ENCODE results near the gene CD28.
A peak's percentile ranks its signal among the peaks of the same experiment; 100 is the strongest.

The CD28 gene

DNA sequence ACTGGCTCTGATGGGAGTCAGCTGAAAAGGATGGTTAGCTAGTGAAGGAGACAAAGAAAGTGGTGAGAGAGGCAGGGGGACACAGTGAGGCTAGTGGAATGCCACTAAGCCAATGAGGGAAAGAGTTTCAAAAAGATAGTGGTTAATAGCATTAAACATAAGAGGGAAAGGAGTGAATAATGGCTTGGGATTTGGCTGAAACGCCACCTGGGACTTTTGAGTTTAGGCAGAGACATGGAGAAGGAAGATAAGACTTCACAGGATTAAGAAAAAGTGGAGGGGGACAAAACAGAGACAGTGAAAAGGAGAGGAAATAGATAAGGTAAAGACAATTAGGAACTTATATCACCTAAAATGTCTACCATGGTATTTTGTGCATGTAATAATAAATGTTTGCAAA, 6.9 kb downstream of the CD28 start:
- DNase-seq (ENCODE audit: low read depth in 2 of 2, low spot score in 1 of 2): no peak

DNA sequence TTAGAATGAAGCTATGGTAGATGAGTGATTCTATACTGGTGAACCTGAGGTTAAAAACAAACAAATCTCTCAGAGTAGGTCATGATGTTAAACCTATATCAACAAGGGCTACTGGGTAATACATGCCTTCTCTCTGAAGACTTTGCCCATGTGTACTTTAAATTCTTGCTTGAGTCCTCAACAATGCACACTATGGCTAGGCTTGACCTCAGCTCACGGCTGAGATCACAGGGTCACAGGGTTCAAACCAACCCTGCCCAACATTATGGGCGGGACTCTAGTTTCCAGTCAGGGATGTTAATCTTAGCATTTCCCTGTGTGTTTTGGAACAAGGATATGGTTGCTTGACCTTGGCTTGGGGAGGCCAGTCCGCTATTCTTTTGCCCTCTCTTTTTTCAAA, 7.7 kb downstream of the CD28 start:
- DNase-seq (ENCODE audit: low read depth in 2 of 2, low spot score in 1 of 2): no peak

DNA sequence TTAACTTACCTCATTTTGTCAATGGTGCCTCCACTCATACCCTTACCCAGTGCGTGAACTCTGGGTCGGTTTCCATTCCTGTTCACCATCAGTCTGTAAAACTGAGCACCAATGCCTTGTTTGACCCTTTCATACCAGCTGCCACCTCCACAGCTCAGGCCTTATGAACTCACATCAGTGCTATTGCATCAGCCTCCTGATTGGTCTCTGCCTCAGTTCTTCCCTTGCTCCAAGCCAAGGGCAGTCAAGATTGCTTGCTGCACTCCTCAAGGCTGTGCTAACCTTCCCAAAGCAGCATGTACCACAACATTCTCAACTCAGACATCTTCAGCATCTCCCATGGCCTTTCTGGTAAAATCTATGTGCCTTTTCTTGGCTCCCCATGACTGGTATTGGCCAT, 9.3 kb downstream of the CD28 start:
- no peak for DNase-seq (ENCODE audit: low read depth in 2 of 2, low spot score in 1 of 2)

DNA sequence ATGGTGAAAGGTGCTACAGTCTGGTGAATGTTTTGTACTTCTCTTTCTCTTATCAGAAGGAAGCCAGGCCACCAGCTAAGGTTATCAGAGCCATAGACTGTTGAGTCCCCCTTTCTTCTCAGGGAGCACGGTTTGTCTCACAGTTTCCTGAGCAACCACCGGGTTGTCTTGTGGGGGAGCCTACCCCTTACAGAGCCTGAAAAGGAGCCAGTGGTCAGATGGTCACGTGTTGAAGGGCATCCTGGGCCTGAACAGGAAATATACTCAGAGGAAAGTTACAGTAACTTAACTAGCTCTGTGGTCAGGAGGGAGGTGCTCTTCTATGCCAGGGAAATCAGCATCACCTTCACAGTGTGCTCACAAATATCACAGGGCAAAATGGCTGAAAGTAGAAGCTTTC, 11.6 kb downstream of the CD28 start:
- peak in 1 of 2 donors; percentile 17 for DNase-seq (ENCODE audit: low read depth in 2 of 2, low spot score in 1 of 2)

DNA sequence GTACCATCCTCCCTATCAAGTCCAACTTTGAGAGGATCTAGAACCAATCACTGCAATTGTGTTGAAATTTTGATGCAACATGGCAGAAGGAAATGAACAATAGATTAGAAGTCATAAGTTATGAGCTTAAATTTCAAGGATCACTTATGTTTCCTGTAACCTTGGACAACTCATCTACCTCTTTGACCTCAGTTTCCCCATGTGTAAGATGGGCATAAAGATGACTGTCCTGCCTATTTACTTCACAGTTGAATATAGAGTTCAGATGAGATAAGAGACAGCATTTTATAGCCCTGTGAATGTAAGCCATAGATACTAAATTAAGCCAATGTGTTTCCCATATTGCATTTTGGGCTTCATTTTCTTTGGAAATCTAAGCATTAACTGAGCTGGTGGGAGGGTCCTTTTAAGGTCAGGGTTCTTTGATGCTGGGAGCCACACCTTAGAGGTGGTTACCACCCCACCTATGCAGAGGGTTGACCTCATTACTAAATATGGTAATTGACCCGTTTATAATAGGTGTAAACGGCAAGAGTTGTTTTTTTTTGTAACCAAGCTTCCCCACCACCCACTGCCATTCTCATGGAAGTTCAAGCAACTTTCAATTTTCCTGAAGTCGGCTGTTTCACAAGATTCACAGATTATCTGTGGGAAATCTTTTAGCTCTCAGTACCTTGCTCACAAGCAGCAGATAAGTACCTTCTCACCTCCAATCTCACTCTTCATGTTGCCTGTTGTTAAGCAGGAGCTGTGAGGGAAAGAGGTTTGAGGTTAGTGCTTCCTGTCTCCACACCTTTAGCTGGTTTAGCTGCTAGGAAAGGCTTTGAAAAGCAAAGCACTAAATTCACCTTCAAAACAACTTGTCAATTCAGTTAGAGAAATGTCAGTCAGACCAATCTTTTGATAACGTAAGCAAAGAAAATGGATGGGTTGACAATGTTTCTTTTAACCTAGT, 13.3 kb downstream of the CD28 start:
- no peak for DNase-seq (ENCODE audit: low read depth in 2 of 2, low spot score in 1 of 2)

DNA sequence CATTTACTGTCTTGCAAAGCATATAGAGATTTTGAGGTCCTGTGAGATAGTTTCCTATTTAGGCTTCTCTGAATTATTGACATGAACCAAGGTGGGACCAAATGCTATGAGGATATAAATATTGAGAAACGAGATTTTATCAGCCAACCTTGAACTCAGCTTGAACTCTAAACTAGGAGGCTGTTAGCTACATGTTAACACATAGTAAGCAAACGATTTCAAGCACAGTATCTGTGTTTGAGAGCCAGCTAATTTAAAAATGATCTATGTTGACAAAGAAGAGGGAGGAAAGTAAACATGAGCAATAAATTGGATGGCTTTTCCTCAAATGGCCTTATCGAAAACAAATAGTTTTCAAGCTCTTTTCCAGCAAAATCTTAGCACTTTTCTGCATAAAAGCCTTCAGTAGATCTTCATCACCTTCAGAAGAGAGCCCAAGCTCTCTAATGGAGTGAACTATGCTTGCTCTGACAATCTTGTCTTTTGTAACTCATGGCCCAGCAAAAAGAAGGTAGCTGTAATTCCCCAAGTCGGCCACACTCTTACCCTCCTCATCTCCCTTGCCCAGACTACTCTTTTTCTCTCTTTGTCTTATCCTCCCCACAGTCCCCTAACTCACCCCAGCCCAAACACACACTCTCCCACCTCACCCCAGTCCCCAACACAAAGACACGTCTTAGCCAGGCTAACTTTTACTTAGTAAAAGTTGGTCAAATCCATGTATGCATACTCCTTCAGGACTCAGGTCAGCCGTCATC, 14.7 kb downstream of the CD28 start:
- no peak for DNase-seq (ENCODE audit: low read depth in 2 of 2, low spot score in 1 of 2)

DNA sequence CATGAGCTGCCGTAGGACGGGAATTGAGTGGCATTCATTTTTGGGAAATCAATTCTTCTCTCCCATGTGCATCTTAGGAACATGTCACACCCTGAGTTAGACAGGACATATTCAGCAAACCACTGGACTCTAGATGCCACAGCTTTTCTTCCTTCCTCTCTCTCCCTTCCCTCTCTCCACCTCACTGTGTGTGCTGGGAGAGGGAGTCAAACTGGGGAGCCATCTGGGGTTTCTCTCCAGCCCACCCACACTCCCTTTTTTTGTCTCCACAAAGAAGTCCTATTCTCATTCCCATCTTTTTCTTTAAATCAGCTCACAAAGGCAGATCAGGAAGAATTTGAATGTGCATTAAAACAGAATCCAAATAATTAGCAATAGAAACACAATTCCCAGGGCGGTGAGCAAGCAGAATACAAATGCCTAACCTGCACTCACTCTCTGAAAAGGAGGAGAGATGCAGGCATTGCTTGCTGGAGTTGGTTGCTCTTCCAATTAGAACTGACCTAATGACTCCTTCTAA, 15.4 kb downstream of the CD28 start:
- no peak for DNase-seq (ENCODE audit: low read depth in 2 of 2, low spot score in 1 of 2)

DNA sequence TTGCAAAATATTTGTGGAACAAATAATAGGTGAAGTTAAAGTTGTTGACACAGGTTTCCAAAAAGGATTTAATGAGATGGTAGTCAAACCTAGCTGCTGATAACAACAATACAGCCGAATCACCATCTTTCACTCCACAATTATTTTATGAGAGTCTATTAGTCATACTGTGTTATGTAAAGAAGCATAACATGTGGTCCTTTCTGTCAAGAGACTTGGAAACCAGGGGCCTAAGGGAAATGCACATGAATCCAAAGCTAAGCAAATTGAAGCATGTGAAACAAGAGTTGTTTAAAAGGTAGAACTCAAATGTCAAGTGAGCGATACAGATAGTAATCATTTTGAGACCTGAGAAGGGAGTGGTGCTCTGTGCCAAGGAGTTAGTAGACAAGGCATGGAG, 16.0 kb downstream of the CD28 start:
- no peak for DNase-seq (ENCODE audit: low read depth in 2 of 2, low spot score in 1 of 2)

DNA sequence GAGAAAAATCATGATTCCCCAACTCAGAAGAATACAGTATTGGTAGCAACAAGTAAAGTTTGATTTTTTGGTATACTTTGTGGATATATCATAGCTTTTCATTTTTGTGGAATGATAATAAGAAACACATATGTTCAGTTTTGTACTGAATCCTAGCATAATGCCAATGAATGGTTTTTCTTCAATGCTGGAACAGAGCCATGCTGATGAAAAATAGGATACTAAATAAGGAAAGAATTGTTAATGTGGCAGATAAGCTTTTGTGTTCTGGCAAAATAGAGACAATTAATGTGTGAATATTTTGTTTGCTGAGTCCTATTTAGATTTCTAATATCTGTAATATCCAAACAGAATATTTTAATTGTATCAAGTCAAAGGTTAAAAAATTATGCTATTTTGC, 21.9 kb downstream of the CD28 start:
- DNase-seq (ENCODE audit: low read depth in 2 of 2, low spot score in 1 of 2): no peak

DNA sequence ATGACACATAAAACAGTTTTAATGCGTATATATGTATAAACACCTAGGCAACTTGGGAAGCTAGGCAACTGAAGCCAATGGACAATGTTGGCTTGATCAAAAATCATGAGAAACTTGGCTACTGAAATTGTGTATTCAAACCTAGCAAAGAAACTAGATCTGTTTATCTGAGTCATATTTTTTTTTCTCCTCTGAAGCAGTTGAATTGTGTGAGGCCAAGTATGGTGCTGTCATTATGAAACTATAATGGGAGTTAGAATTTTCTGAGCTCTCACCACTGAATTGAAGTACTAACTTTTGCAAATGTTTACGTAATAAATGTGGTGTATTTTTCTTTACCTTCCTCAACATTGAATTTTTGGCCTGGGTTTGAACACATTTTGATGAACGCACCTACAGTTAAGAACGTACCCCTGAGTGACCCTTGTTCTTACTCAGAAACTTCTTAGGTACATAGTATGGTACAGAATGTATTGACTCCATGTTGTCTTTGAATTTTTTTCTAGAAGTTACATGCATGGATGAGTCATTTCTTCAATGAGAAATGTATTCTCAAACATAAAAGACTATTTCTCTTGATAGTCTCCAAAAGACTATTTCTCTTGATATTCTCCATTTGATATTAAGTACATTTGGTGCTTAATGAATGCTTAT, 23.8 kb downstream of the CD28 start:
- DNase-seq (ENCODE audit: low read depth in 2 of 2, low spot score in 1 of 2): no peak

DNA sequence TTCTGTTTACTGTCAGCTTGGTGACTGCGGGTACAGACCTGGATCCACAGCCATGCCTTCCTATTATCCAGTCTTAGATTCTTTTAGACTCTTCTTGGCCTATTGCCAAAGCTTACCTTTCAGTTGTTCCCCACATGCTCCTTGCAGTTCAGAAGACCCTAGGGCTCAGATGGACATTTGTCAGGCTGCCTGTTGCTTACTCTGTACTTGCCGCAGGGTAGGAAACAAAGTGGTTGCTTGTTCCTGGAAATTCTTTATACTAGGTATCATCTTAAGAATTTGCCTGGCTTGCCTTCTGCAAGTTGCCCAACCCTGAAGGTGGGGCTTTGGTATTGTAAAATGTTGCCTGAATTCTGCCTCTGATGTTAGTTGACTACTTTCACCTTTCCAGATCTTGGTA, 24.4 kb downstream of the CD28 start:
- DNase-seq (ENCODE audit: low read depth in 2 of 2, low spot score in 1 of 2): no peak

DNA sequence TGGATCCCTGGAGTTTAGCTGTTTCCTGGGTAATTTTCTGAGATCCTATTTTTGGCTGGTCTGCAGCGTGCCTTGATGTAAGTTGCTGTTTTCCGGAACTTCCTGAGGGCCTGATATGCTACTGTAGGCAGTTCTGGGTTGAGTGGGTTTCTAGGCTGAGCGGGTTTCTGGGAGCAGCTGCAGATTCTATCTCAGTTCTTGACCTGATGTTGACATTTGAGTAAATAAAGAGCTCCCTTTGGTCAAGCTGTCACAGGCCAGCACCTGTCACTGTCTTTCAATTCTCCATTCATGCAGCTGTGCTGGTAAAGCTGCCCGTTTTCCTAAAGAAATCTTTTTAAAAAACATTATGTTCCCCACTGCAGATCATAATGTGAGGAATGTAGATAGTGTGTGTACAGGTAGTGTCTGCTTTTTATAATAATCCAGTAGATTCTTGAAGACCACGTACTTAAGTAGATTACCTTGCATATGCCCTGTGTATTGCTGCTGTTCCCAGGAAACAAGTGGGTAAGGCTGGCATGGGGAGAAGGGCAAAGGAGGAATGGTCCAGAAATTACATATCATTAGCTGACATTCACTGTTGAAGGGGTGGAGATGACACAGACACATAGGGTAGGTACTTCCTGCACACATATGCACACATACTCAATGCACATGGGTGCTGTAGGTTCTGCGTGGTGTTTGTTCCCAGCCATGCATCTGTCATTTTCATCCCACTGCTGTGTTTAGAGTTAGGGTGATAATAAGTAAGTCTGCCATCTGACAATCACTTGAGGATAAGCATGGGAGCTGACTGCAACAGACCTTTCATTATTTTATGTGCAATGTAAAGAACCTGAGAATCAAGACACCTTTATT, 25.9 kb downstream of the CD28 start:
- no peak for DNase-seq (ENCODE audit: low read depth in 2 of 2, low spot score in 1 of 2)

DNA sequence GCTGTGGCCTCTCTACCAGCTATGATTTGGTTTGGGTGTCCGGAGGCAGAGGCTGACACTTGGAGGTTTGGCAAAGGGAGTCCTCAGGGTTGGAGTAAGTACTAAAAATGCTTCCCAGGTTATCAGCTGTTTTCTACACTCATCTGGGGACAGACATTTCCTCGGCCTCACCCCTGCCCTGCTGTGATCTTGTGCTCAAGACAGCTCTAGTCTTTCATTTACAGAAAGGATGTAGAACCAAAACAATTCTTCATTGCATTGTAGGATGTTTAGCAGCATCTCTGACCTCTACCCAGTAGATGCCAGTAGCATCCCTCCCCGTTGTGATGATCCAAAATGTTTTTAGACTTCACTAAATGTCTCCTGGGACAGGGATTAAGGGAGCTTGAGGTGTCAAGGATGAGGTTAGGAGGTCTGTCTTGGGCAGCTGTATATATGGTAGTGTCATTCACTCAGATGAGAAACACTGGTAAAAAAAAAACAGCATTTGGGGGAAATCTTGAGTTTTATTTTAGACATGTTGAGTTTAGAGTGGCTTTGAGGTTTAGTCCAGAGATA, 26.6 kb downstream of the CD28 start:
- DNase-seq (ENCODE audit: low read depth in 2 of 2, low spot score in 1 of 2): no peak

DNA sequence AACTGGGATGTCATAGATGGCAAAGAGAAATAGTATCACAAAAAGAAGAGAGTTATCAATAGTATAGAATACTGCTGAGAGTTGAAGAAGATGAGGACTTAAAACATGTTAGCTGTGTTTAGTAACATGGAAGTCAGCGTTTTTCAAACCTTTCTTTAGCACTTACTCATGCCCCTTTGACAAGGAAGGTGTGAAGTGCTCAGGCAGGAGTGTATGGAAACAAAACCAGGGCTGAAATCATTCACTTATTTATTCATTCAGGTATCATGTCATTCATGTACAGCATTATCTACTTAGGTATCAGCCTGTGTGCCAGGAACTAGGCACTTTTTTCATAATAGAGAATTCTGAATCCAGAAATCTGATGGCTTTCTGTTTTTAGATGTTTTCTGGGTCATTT, 27.2 kb downstream of the CD28 start:
- DNase-seq (ENCODE audit: low read depth in 2 of 2, low spot score in 1 of 2): no peak

DNA sequence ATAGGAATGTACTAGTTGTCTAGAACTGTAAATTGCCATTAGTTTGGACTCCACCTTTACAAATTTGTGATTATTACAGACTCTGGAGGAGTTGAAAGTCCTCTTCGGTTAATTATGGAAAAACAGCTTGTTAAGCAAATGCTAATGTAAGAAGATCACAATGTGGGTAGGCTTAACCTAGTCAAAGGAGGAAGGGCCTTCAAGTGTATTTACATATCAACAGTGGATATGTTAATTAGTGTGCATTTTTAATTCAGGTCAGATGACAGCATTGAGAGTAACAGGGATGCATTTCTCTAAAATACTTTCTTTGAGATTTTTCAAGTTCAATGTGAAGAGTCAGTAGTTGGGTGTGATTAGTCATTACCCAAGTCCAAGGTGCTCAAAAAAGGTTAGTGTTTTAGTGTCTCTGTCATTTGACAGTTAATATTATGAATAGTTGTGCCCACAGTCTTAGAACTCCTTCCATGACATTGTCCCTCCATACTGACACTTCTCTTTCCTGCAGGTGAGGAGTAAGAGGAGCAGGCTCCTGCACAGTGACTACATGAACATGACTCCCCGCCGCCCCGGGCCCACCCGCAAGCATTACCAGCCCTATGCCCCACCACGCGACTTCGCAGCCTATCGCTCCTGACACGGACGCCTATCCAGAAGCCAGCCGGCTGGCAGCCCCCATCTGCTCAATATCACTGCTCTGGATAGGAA, 28.0 kb downstream of the CD28 start:
- no peak for DNase-seq (ENCODE audit: low read depth in 2 of 2, low spot score in 1 of 2)

DNA sequence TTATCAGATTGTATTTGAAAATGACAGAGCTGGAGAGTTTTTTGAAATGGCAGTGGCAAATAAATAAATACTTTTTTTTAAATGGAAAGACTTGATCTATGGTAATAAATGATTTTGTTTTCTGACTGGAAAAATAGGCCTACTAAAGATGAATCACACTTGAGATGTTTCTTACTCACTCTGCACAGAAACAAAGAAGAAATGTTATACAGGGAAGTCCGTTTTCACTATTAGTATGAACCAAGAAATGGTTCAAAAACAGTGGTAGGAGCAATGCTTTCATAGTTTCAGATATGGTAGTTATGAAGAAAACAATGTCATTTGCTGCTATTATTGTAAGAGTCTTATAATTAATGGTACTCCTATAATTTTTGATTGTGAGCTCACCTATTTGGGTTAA, 30.9 kb downstream of the CD28 start:
- no peak for DNase-seq (ENCODE audit: low read depth in 2 of 2, low spot score in 1 of 2)

DNA sequence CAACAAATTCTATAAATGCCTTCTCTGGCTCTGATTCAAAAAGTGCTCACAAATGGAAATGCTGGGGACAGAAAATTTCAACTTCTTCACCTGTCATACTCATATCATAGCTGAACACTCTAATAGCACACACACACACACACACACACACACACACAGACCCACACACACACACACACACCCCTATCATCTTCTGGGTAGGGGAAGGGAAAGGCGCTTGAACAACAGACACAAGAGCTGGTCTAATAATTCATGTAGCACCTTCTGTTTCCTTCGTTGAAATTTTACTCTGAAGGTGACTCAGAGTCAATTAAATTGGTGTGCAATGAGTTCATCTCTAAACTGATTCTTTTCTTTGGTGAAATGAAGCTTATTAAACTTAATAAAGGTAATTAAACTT, 32.9 kb downstream of the CD28 start:
- no peak for DNase-seq (ENCODE audit: low read depth in 2 of 2, low spot score in 1 of 2)

DNA sequence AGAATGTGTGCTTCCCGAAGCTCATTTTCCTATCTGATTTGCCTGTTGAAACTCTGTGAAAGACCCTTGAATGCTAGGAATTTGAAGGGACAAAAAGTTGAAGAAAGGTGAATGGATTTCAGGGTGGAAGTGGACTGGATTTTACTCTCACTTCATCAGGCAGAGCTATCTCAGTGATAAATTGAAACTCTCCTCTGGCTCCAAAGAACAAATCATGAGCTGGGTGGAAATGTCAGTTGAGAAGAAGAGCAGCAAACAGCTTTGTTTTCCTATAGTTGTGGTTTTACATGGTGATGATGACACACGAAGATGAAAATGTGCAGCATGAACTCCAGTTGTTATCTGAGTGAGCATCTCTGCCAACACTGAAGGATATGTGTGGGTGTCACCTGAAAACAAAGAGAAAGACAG, 34.4 kb downstream of the CD28 start:
- no peak for DNase-seq (ENCODE audit: low read depth in 2 of 2, low spot score in 1 of 2)

DNA sequence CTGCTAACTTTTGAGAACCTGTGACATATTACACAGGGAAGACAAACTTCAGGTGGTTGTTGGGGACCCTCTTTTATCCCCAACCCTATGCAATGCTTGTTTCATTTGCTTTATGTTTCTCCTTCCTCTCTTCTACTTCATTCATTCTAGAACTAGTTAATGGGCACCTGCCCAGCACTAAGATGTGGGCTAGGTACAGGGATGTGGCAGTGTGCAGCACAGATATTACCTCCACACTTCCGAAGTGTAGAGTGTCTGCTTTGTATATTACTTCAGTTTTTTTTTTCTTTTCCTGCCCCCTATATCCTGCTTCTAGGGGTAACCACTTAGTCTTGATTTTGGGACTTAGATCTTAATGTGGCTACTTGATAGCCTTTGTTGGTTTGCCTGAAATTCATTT, 35.1 kb downstream of the CD28 start:
- DNase-seq (ENCODE audit: low read depth in 2 of 2, low spot score in 1 of 2): no peak

DNA sequence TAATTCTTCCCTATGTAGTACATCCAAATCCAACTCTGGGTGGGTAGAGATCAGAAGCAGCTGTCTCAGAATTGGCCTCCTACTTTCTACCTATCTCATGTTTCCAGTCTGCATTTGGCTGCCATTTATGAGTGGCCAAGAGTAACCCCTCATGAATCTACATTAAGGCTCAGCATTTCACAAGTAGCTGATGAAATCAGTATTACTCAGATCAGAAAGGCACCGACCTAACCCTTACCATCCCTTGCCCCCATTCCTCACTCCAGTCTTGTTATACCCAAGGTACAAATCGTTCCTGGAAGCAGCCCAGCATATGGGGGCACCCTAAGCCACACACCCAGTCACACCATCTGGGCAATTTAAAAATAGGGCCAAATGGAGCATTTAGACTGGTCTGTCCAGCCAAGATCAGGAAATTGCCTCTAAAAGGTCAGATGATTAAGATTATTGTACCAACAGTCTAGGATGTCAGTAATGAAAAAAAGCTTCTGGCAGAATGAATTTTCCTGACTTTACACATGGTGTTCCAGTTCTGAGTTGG, 37.1 kb downstream of the CD28 start:
- DNase-seq (ENCODE audit: low read depth in 2 of 2, low spot score in 1 of 2): no peak

All from stimulated activated CD8-positive, alpha-beta memory T cell treated with anti-CD3 and anti-CD28 coated beads, Interleukin-4, amount 100 ng/mL, for 4 hours (primary cell).